Measurements from ENCODE around the gene ARIH2.

The ARIH2 gene

GRCh38 chr3:48928679-48929078 lies 10.0 kb downstream of the ARIH2 start:
- H3K4me1 ChIP-seq (ENCODE audit: control extremely low read depth in 1 of 4, control insufficient read depth in 4 of 4, insufficient read depth in 4 of 4, low read length in 3 of 4), result peaks cover 0 to 24% (median 15%) of the 10 kb centered on the region in 4 experiments
- POLR2A ChIA-PET, result interaction anchor here (1.1 kb wide), 1 partner anchor 10 kb away, joined by 3 read pairs; the partner anchor contains the start of gene ARIH2
- CTCF ChIA-PET, result interaction anchor here (1.2 to 1.8 kb wide), 4 partner anchors 9 to 189 kb away, joined by 3 to 5 read pairs (median 4); no protein-coding TSS in a partner anchor
- no peak overlapping the region for H3K4me3 ChIP-seq (ENCODE audit: control insufficient read depth in 1 of 7, extremely low read depth in 1 of 7, insufficient read depth in 4 of 7, low read depth in 2 of 7, low read length in 6 of 7)
- H3K9me3 ChIP-seq (ENCODE audit: control extremely low read depth in 1 of 5, control insufficient read depth in 4 of 5, insufficient read depth in 2 of 5, low read depth in 1 of 5, low read length in 4 of 5), result no peaks in the 10 kb centered on the region
- peaks cover 21 to 57% (median 39%) of the 10 kb centered on the region in 4 experiments for H3K36me3 ChIP-seq (ENCODE audit: control insufficient read depth in 4 of 4, insufficient read depth in 4 of 4, low read length in 3 of 4)
- no peak for DNase-seq
- peak overlapping the region in 1 of 2 experiments; percentile 32 for H3K27ac ChIP-seq (ENCODE audit: insufficient read depth in 1 of 2, low read depth in 1 of 2, low read length in 2 of 2, poor library complexity in 1 of 2, severe bottlenecking in 2 of 2)
- no CpG with 5 or more reads among the region's 1 CpG for WGBS (ENCODE audit: insufficient coverage)
- H3K27me3 ChIP-seq (replicated peaks in 2 of 5; ENCODE audit: control insufficient read depth in 4 of 5, insufficient read depth in 5 of 5, low read length in 4 of 5), result no peaks in the 10 kb centered on the region

- WGBS (ENCODE audit: insufficient coverage), result 81% methylated on average over 3 of the region's 3 CpGs
- Histone ChIP-seq H3K27ac (ENCODE audit: insufficient read depth in 1 of 2, low read depth in 1 of 2, low read length in 2 of 2, poor library complexity in 1 of 2, severe bottlenecking in 2 of 2) (peak overlapping the region in 1 of 2 experiments; percentile 43), H3K4me3 (ENCODE audit: control insufficient read depth in 1 of 7, extremely low read depth in 1 of 7, insufficient read depth in 4 of 7, low read depth in 2 of 7, low read length in 6 of 7) (no peak overlapping the region), H3K27me3 (replicated peaks in 2 of 5; ENCODE audit: control insufficient read depth in 4 of 5, insufficient read depth in 5 of 5, low read length in 4 of 5) (no peaks in the 10 kb centered on the region), H3K36me3 (ENCODE audit: control insufficient read depth in 4 of 4, insufficient read depth in 4 of 4, low read length in 3 of 4) (peaks cover 23 to 56% (median 36%) of the 10 kb centered on the region in 4 experiments), H3K9me3 (ENCODE audit: control extremely low read depth in 1 of 5, control insufficient read depth in 4 of 5, insufficient read depth in 2 of 5, low read depth in 1 of 5, low read length in 4 of 5) (no peaks in the 10 kb centered on the region), H3K4me1 (ENCODE audit: control extremely low read depth in 1 of 4, control insufficient read depth in 4 of 4, insufficient read depth in 4 of 4, low read length in 3 of 4) (peaks cover 0 to 24% (median 15%) of the 10 kb centered on the region in 4 experiments)
- CTCF ChIA-PET, result interaction anchor here (1.2 to 2.4 kb wide), 3 partner anchors 10 to 73 kb away, joined by 4 to 11 read pairs (median 7); partner anchors contain the start of gene ARIH2
- POLR2A ChIA-PET, result no interaction called here
- DNase-seq, result no peak
Measured at GRCh38 chr3:48929358-48930035, 10.9 kb downstream of the ARIH2 start.

GRCh38 chr3:48930590-48930989 lies 11.9 kb downstream of the ARIH2 start:
- POLR2A ChIA-PET, result interaction anchor here (1.2 kb wide), 1 partner anchor 11 kb away, joined by 5 read pairs; no protein-coding TSS in a partner anchor
- CTCF ChIA-PET, result interaction anchor here (0.7 to 2.4 kb wide), 4 partner anchors 9 to 519 kb away, joined by 3 to 11 read pairs (median 6); partner anchors contain the start of gene ARIH2
- DNase-seq, result no peak

GRCh38 chr3:48931944-48932580 lies 13.4 kb downstream of the ARIH2 start:
- H3K27ac ChIP-seq (ENCODE audit: insufficient read depth in 1 of 2, low read depth in 1 of 2, low read length in 2 of 2, poor library complexity in 1 of 2, severe bottlenecking in 2 of 2), result no peak overlapping the region
- peaks cover 22 to 60% (median 34%) of the 10 kb centered on the region in 4 experiments for H3K36me3 ChIP-seq (ENCODE audit: control insufficient read depth in 4 of 4, insufficient read depth in 4 of 4, low read length in 3 of 4)
- no CpG with 5 or more reads among the region's 1 CpG for WGBS (ENCODE audit: insufficient coverage)
- POLR2A ChIA-PET, result interaction anchor here (1.0 to 1.2 kb wide), 3 partner anchors 12 to 14 kb away, joined by 3 to 7 read pairs (median 5); partner anchors contain the start of gene ARIH2
- H3K27me3 ChIP-seq (replicated peaks in 2 of 5; ENCODE audit: control insufficient read depth in 4 of 5, insufficient read depth in 5 of 5, low read length in 4 of 5), result no peaks in the 10 kb centered on the region
- no peak overlapping the region for H3K4me3 ChIP-seq (ENCODE audit: control insufficient read depth in 1 of 7, extremely low read depth in 1 of 7, insufficient read depth in 4 of 7, low read depth in 2 of 7, low read length in 6 of 7)
- CTCF ChIA-PET, result interaction anchor here (0.6 to 1.3 kb wide), 3 partner anchors 12 to 1250 kb away, joined by 3 read pairs; no protein-coding TSS in a partner anchor
- DNase-seq, result no peak
- peaks cover 0 to 29% (median 17%) of the 10 kb centered on the region in 4 experiments for H3K4me1 ChIP-seq (ENCODE audit: control extremely low read depth in 1 of 4, control insufficient read depth in 4 of 4, insufficient read depth in 4 of 4, low read length in 3 of 4)
- no peaks in the 10 kb centered on the region for H3K9me3 ChIP-seq (ENCODE audit: control extremely low read depth in 1 of 5, control insufficient read depth in 4 of 5, insufficient read depth in 2 of 5, low read depth in 1 of 5, low read length in 4 of 5)

More at GRCh38 chr3:48930590-48930989, 11.9 kb downstream of the ARIH2 start:
- WGBS (ENCODE audit: insufficient coverage), result no CpG with 5 or more reads among the region's 3 CpGs
- H3K9me3 ChIP-seq (ENCODE audit: control extremely low read depth in 1 of 5, control insufficient read depth in 4 of 5, insufficient read depth in 2 of 5, low read depth in 1 of 5, low read length in 4 of 5), result no peaks in the 10 kb centered on the region
- no peak overlapping the region for H3K27ac ChIP-seq (ENCODE audit: insufficient read depth in 1 of 2, low read depth in 1 of 2, low read length in 2 of 2, poor library complexity in 1 of 2, severe bottlenecking in 2 of 2)
- peaks cover 25 to 59% (median 39%) of the 10 kb centered on the region in 4 experiments for H3K36me3 ChIP-seq (ENCODE audit: control insufficient read depth in 4 of 4, insufficient read depth in 4 of 4, low read length in 3 of 4)
- H3K4me1 ChIP-seq (ENCODE audit: control extremely low read depth in 1 of 4, control insufficient read depth in 4 of 4, insufficient read depth in 4 of 4, low read length in 3 of 4), result peaks cover 0 to 29% (median 17%) of the 10 kb centered on the region in 4 experiments
- no peak overlapping the region for H3K4me3 ChIP-seq (ENCODE audit: control insufficient read depth in 1 of 7, extremely low read depth in 1 of 7, insufficient read depth in 4 of 7, low read depth in 2 of 7, low read length in 6 of 7)
- H3K27me3 ChIP-seq (replicated peaks in 2 of 5; ENCODE audit: control insufficient read depth in 4 of 5, insufficient read depth in 5 of 5, low read length in 4 of 5), result no peaks in the 10 kb centered on the region

- H3K9me3 ChIP-seq (ENCODE audit: control extremely low read depth in 1 of 5, control insufficient read depth in 4 of 5, insufficient read depth in 2 of 5, low read depth in 1 of 5, low read length in 4 of 5), result no peaks in the 10 kb centered on the region
- POLR2A ChIA-PET, result interaction anchor here (0.6 kb wide), 1 partner anchor 1631 kb away, joined by 7 read pairs; no protein-coding TSS in a partner anchor
- CTCF ChIA-PET, result interaction anchor here (0.6 to 2.1 kb wide), 5 partner anchors 12 to 122 kb away, joined by 3 to 6 read pairs (median 4); partner anchors contain the start of gene ARIH2
- H3K4me3 ChIP-seq (ENCODE audit: control insufficient read depth in 1 of 7, extremely low read depth in 1 of 7, insufficient read depth in 4 of 7, low read depth in 2 of 7, low read length in 6 of 7), result no peak overlapping the region
- no peak overlapping the region for H3K27ac ChIP-seq (ENCODE audit: insufficient read depth in 1 of 2, low read depth in 1 of 2, low read length in 2 of 2, poor library complexity in 1 of 2, severe bottlenecking in 2 of 2)
- H3K27me3 ChIP-seq (replicated peaks in 2 of 5; ENCODE audit: control insufficient read depth in 4 of 5, insufficient read depth in 5 of 5, low read length in 4 of 5), result no peaks in the 10 kb centered on the region
- 100% methylated on average over 2 of the region's 5 CpGs for WGBS (ENCODE audit: insufficient coverage)
- peaks cover 14 to 47% (median 22%) of the 10 kb centered on the region in 4 experiments for H3K36me3 ChIP-seq (ENCODE audit: control insufficient read depth in 4 of 4, insufficient read depth in 4 of 4, low read length in 3 of 4)
- H3K4me1 ChIP-seq (ENCODE audit: control extremely low read depth in 1 of 4, control insufficient read depth in 4 of 4, insufficient read depth in 4 of 4, low read length in 3 of 4), result peaks cover 0 to 8% (median 3%) of the 10 kb centered on the region in 4 experiments
- no peak for DNase-seq
Measured at GRCh38 chr3:48934333-48934991, 15.8 kb downstream of the ARIH2 start.

GRCh38 chr3:48935530-48935929 lies 16.9 kb downstream of the ARIH2 start:
- 26% methylated on average over 2 of the region's 4 CpGs for WGBS (ENCODE audit: insufficient coverage)
- H3K27ac ChIP-seq (ENCODE audit: insufficient read depth in 1 of 2, low read depth in 1 of 2, low read length in 2 of 2, poor library complexity in 1 of 2, severe bottlenecking in 2 of 2), result peak overlapping the region in 1 of 2 experiments; percentile 4
- peaks cover 12 to 40% (median 18%) of the 10 kb centered on the region in 4 experiments for H3K36me3 ChIP-seq (ENCODE audit: control insufficient read depth in 4 of 4, insufficient read depth in 4 of 4, low read length in 3 of 4)
- peak; percentile 15 to 65 (median 57) for DNase-seq
- H3K27me3 ChIP-seq (replicated peaks in 2 of 5; ENCODE audit: control insufficient read depth in 4 of 5, insufficient read depth in 5 of 5, low read length in 4 of 5), result no peaks in the 10 kb centered on the region
- no peak overlapping the region for H3K4me3 ChIP-seq (ENCODE audit: control insufficient read depth in 1 of 7, extremely low read depth in 1 of 7, insufficient read depth in 4 of 7, low read depth in 2 of 7, low read length in 6 of 7)
- peaks cover 0 to 5% (median 2%) of the 10 kb centered on the region in 4 experiments for H3K4me1 ChIP-seq (ENCODE audit: control extremely low read depth in 1 of 4, control insufficient read depth in 4 of 4, insufficient read depth in 4 of 4, low read length in 3 of 4)
- CTCF ChIA-PET, result interaction anchor here (0.6 to 2.1 kb wide), 3 partner anchors 16 to 20 kb away, joined by 3 to 6 read pairs (median 4); partner anchors contain the start of gene ARIH2
- POLR2A ChIA-PET, result no interaction called here
- no peaks in the 10 kb centered on the region for H3K9me3 ChIP-seq (ENCODE audit: control extremely low read depth in 1 of 5, control insufficient read depth in 4 of 5, insufficient read depth in 2 of 5, low read depth in 1 of 5, low read length in 4 of 5)
